ENCODE data around the gene EPHB2. TPM values are rescaled to one million over a fixed set of nuclear protein-coding genes. Genes with fewer than 3 reads are reported as not detected.

Gene EPHB2
- polyA plus RNA-seq, 1 donor from 2014 or later: 22.8 TPM

DNA sequence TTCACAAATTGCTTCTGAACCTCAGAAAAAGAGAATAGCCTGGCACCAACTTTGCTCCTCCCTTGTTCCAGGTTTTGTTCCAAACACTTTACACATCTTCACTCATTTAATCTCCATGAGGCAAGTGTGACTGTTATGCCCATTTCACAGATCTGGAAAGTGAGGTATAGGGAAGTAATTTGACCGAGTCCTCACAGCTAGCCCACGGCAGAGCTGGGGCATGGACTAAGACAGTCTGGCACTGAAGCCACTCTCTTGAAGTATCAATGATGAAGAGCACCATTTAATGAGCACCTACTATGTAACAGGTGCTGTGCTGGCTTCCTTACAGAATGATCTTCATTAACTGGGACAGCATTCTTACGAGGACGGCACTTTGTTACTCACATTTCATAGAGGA is 38.6 kb upstream of the EPHB2 start:
- Histone ChIP-seq H3K9me3 (ENCODE audit: low read length) (no peaks in the 10 kb centered on the region), H3K36me3 (ENCODE audit: insufficient read depth, low read length) (no peaks in the 10 kb centered on the region), H3K4me3 (ENCODE audit: low read length) (no peak overlapping the region), H3F3A (ENCODE audit: insufficient read depth, low read length, poor library complexity, severe bottlenecking) (no peaks in the 10 kb centered on the region), H3K9ac (ENCODE audit: low read length) (no peak overlapping the region), H3K79me2 (replicated peaks; ENCODE audit: insufficient read depth, low read length) (no peaks in the 10 kb centered on the region), H3K27me3 (ENCODE audit: insufficient read depth, low read depth, low read length) (no peaks in the 10 kb centered on the region), H3K9me2 (ENCODE audit: insufficient read depth, low read length) (no peaks in the 10 kb centered on the region), H3K27ac (ENCODE audit: low read length) (no peak overlapping the region), H4K20me1 (ENCODE audit: insufficient read depth) (no peaks in the 10 kb centered on the region), H2AFZ (ENCODE audit: low read depth, low read length) (no peak overlapping the region), H3K4me2 (ENCODE audit: low read length) (no peak overlapping the region)
- TF ChIP-seq EZH2 (IDR thresholded peaks at IDR 0.05; ENCODE audit: borderline replicate concordance, insufficient read depth, low read length, poor library complexity, severe bottlenecking): no peak
- TF ChIP-seq, protein P1, sequence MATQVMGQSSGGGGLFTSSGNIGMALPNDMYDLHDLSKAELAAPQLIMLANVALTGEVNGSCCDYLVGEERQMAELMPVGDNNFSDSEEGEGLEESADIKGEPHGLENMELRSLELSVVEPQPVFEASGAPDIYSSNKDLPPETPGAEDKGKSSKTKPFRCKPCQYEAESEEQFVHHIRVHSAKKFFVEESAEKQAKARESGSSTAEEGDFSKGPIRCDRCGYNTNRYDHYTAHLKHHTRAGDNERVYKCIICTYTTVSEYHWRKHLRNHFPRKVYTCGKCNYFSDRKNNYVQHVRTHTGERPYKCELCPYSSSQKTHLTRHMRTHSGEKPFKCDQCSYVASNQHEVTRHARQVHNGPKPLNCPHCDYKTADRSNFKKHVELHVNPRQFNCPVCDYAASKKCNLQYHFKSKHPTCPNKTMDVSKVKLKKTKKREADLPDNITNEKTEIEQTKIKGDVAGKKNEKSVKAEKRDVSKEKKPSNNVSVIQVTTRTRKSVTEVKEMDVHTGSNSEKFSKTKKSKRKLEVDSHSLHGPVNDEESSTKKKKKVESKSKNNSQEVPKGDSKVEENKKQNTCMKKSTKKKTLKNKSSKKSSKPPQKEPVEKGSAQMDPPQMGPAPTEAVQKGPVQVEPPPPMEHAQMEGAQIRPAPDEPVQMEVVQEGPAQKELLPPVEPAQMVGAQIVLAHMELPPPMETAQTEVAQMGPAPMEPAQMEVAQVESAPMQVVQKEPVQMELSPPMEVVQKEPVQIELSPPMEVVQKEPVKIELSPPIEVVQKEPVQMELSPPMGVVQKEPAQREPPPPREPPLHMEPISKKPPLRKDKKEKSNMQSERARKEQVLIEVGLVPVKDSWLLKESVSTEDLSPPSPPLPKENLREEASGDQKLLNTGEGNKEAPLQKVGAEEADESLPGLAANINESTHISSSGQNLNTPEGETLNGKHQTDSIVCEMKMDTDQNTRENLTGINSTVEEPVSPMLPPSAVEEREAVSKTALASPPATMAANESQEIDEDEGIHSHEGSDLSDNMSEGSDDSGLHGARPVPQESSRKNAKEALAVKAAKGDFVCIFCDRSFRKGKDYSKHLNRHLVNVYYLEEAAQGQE (IDR thresholded peaks at IDR 0.05; ENCODE audit: borderline replicate concordance): no peak
- TF ChIP-seq SMC3 (conservative IDR thresholded peaks at IDR 0.05; ENCODE audit: poor library complexity): no peak
- TF ChIP-seq POLR2AphosphoS5 (IDR thresholded peaks at IDR 0.05): no peak
- no peak for TF ChIP-seq RAD21 (conservative IDR thresholded peaks at IDR 0.05)
- TF ChIP-seq MXI1 (conservative IDR thresholded peaks at IDR 0.05; ENCODE audit: poor library complexity, severe bottlenecking): no peak
- no peak for TF ChIP-seq TAF1 (IDR thresholded peaks at IDR 0.05; ENCODE audit: low read depth)
- TF ChIP-seq EP300 (conservative IDR thresholded peaks at IDR 0.05; ENCODE audit: poor library complexity, severe bottlenecking): no peak
- TF ChIP-seq, protein P2, sequence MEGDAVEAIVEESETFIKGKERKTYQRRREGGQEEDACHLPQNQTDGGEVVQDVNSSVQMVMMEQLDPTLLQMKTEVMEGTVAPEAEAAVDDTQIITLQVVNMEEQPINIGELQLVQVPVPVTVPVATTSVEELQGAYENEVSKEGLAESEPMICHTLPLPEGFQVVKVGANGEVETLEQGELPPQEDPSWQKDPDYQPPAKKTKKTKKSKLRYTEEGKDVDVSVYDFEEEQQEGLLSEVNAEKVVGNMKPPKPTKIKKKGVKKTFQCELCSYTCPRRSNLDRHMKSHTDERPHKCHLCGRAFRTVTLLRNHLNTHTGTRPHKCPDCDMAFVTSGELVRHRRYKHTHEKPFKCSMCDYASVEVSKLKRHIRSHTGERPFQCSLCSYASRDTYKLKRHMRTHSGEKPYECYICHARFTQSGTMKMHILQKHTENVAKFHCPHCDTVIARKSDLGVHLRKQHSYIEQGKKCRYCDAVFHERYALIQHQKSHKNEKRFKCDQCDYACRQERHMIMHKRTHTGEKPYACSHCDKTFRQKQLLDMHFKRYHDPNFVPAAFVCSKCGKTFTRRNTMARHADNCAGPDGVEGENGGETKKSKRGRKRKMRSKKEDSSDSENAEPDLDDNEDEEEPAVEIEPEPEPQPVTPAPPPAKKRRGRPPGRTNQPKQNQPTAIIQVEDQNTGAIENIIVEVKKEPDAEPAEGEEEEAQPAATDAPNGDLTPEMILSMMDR (IDR thresholded peaks at IDR 0.05; ENCODE audit: poor library complexity, severe bottlenecking): no peak

DNA sequence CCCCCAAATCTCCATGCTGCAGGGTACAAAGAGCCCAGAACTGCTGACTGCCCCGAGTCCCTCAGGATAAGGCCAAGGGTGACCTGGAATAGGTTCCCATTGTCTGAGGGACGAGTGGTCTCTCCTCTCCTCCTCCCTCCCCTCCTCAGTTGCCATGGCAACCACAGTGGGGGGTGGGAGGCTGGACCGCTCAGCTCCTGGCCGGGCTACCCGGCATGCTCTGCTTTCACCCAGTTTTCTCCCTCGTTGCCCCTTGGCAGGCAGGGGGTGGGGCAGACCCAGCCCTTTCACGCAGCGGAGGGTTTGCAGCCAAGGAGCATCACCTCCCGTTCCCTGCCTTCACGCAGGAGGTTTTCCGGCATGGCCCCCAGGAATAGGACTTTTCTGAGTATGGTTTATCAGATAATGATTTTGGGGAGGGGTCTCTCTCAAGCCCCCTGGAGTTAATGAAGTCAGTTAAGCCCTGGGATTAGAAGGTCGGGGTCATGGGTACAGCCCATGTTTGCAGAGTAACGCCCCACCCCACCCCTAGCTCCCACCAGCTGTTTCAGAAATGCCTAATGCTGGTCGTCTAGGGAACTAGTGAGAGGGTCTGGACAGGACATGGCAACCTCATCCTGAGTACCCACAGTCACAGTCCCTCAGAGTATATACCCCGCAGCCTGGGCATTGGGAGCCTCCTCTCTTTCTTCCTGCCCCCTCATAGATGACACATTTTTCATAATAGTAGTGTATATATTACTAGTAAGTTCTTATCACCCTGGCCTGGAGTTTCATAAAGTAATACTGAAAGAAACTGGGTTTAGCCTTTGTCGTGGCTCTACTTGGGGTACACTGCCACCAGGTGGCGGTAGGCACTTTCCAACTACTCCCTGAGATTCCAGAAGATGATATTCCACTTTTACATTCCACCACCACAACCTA is 36.9 kb upstream of the EPHB2 start:
- TF ChIP-seq, protein P2 (IDR thresholded peaks at IDR 0.05; ENCODE audit: poor library complexity, severe bottlenecking): peak; percentile 85
- TF ChIP-seq, protein P1 (IDR thresholded peaks at IDR 0.05; ENCODE audit: borderline replicate concordance): peak; percentile 20
- no peak for TF ChIP-seq MXI1 (conservative IDR thresholded peaks at IDR 0.05; ENCODE audit: poor library complexity, severe bottlenecking)
- TF ChIP-seq EZH2 (IDR thresholded peaks at IDR 0.05; ENCODE audit: borderline replicate concordance, insufficient read depth, low read length, poor library complexity, severe bottlenecking): no peak
- TF ChIP-seq RAD21 (conservative IDR thresholded peaks at IDR 0.05): peak; percentile 83
- peak; percentile 86 for TF ChIP-seq SMC3 (conservative IDR thresholded peaks at IDR 0.05; ENCODE audit: poor library complexity)
- no peak for TF ChIP-seq TAF1 (IDR thresholded peaks at IDR 0.05; ENCODE audit: low read depth)
- Histone ChIP-seq H3K9me2 (ENCODE audit: insufficient read depth, low read length) (no peaks in the 10 kb centered on the region), H3K27ac (ENCODE audit: low read length) (peak overlapping the region; percentile 66), H3F3A (ENCODE audit: insufficient read depth, low read length, poor library complexity, severe bottlenecking) (no peaks in the 10 kb centered on the region), H3K79me2 (replicated peaks; ENCODE audit: insufficient read depth, low read length) (no peaks in the 10 kb centered on the region), H3K4me2 (ENCODE audit: low read length) (no peak overlapping the region), H3K9me3 (ENCODE audit: low read length) (no peaks in the 10 kb centered on the region), H4K20me1 (ENCODE audit: insufficient read depth) (no peaks in the 10 kb centered on the region), H3K4me3 (ENCODE audit: low read length) (peak overlapping the region; percentile 38), H3K27me3 (ENCODE audit: insufficient read depth, low read depth, low read length) (no peaks in the 10 kb centered on the region), H2AFZ (ENCODE audit: low read depth, low read length) (peak overlapping the region; percentile 31), H3K36me3 (ENCODE audit: insufficient read depth, low read length) (no peaks in the 10 kb centered on the region), H3K9ac (ENCODE audit: low read length) (peak overlapping the region; percentile 45)
